HG02840 (cell line): ENCODE measurements around the gene SEZ6L2.

Experiments
- ATAC-seq: cut with Tn5 transposase; IDR thresholded peaks from one replicate; pipeline ENCODE4 v1.9.1; 2021; ENCODE audit warnings: mild to moderate bottlenecking, moderate library complexity, moderate number of reproducible peaks; ENCODE audit not compliant: unreplicated experiment, low FRiP score

SEZ6L2 gene

DNA sequence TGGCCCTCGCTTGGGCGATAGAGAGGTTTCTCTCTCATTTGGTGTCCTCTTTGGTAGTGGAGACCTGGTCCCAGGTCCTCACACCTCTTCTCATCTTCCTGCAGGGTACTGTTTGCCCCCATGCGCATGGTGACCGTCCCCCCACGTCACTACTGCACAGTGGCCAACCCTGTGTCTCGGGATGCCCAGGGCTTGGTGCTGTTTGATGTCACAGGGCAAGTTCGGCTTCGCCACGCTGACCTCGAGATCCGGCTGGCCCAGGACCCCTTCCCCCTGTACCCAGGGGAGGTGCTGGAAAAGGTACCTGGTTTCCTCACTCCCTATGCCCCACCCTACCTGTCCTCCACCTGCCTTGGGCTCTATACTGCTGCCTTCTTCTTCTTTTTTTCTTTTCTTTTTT, 68.6 kb downstream of the SEZ6L2 start:
- ATAC-seq, result no peak

GRCh38 chr16:29826342-29826695, 73.0 kb downstream of the SEZ6L2 start:
- ATAC-seq, result no peak

- no peak for ATAC-seq
These were observed 74.0 kb downstream of the SEZ6L2 start for GRCh38 chr16:29825145-29826044.

- ATAC-seq, result no peak
These were observed 74.7 kb downstream of the SEZ6L2 start for GRCh38 chr16:29824589-29825144.

- ATAC-seq, result no peak
These were observed 77.7 kb downstream of the SEZ6L2 start for GRCh38 chr16:29821643-29822115.
